GM12878 (cell line): ENCODE data around the gene FAM8A1. TPM values are rescaled to one million over a fixed set of nuclear protein-coding genes. Genes with fewer than 3 reads are reported as not detected.

ENCODE experiments used
- ATAC-seq: fragments of 200-7000 bp; cut with Tn5 transposase; 3 replicates; pipeline ENCODE4 v1.9.1; 2020; ENCODE audit warnings: mild to moderate bottlenecking, moderate library complexity
- BruUV-seq: library from RNA; stranded (reverse); fragments of 400-500 nt; replicated peaks from 2 replicates; lab custom pipeline; 2021; lab: Mats Ljungman, UMichigan
- CTCF ChIA-PET: fragments of 300-600 bp; sonication (Branson Sonifier 250); formaldehyde crosslinking; extraction: SDS; loops from one replicate; lab custom pipeline; 2021; ENCODE audit warnings: inconsistent platforms; lab: Yijun Ruan, JAX
- POLR2A ChIA-PET: fragments of 350-600 bp; formaldehyde crosslinking; extraction: SDS; loops from one replicate; lab custom pipeline; 2021; ENCODE audit warnings: inconsistent platforms; lab: Charles Lee
- RAD21 ChIA-PET: fragments of 300-600 bp; sonication (Branson Sonifier 250); formaldehyde crosslinking; loops from one replicate; lab custom pipeline; 2023; ENCODE audit warnings: antibody characterized with exemption; ENCODE audit not compliant: unreplicated experiment; lab: Charles Lee
- SMC1A ChIA-PET: fragments of 300-600 bp; sonication (Branson Sonifier 250); formaldehyde crosslinking; loops from one replicate; lab custom pipeline; 2023; ENCODE audit not compliant: unreplicated experiment, uncharacterized antibody; lab: Charles Lee
- DNase-seq: peaks from one replicate; pipeline ENCODE4 v3.0.0-alpha.2; 2011; ENCODE audit warnings: low read depth, low spot score
- FAIRE-seq: peaks from 3 replicates; lab custom pipeline; 2011; peaks lifted over from hg19 to GRCh38; lab: Jason Lieb, UNC
- H2AFZ ChIP-seq: 2 replicates; pipeline ENCODE4 v1.6.0; 2011; ENCODE audit warnings: low read depth, low read length, control low read depth; ENCODE audit not compliant: control insufficient read depth
- H3K27ac ChIP-seq: 2 replicates; pipeline ENCODE4 v1.5.1; 2011; ENCODE audit warnings: control low read depth; ENCODE audit not compliant: control insufficient read depth, insufficient read depth
- H3K27me3 ChIP-seq, 2 experiments: replicated peaks in 1 of 2; 2 replicates each; pipeline versions ENCODE4 v1.6.0 to v1.6.1; 2011; ENCODE audit warnings: low read length in 1 of 2; ENCODE audit not compliant: control insufficient read depth in 2 of 2, insufficient read depth in 2 of 2
- H3K36me3 ChIP-seq, 2 experiments: 2 replicates each; pipeline ENCODE4 v1.5.1; 2011; ENCODE audit warnings: low read length in 1 of 2; ENCODE audit not compliant: control insufficient read depth in 2 of 2, insufficient read depth in 2 of 2
- H3K4me1 ChIP-seq: 2 replicates; pipeline ENCODE4 v1.6.1; 2011; ENCODE audit warnings: mild to moderate bottlenecking, low read length, moderate library complexity, mixed read lengths; ENCODE audit not compliant: control insufficient read depth, insufficient read depth
- H3K4me2 ChIP-seq: 2 replicates; pipeline ENCODE4 v1.6.0; 2011; ENCODE audit warnings: control low read depth; ENCODE audit not compliant: control insufficient read depth, insufficient read depth
- H3K4me3 ChIP-seq: fragments of 200-600 bp; sonication (generic); 2 replicates; pipeline ENCODE4 v1.5.1; 2016
- H3K79me2 ChIP-seq: 2 replicates; pipeline ENCODE4 v1.6.0; 2011; ENCODE audit warnings: low read length; ENCODE audit not compliant: control insufficient read depth, insufficient read depth
- H3K9ac ChIP-seq: 2 replicates; pipeline ENCODE4 v1.8.0; 2011; ENCODE audit warnings: low read length, control low read depth, mixed read lengths; ENCODE audit not compliant: control insufficient read depth, insufficient read depth
- H3K9me3 ChIP-seq: replicated peaks from 3 replicates; pipeline ENCODE4 v1.5.1; 2011; ENCODE audit warnings: mild to moderate bottlenecking, low read length; ENCODE audit not compliant: control insufficient read depth, insufficient read depth
- H4K20me1 ChIP-seq: 2 replicates; pipeline ENCODE4 v1.6.0; 2011; ENCODE audit not compliant: control insufficient read depth, insufficient read depth
- ATF7 ChIP-seq: fragments of 450-650 bp; IDR thresholded peaks from 2 replicates; pipeline ENCODE4 v1.6.1; 2016; ENCODE audit warnings: low read depth, mild to moderate bottlenecking
- BMI1 ChIP-seq: fragments of 450-650 bp; IDR thresholded peaks from 2 replicates; pipeline ENCODE4 v1.6.1; 2016; ENCODE audit warnings: mild to moderate bottlenecking, moderate library complexity, borderline replicate concordance
- IRF4 ChIP-seq: IDR thresholded peaks from 2 replicates; pipeline ENCODE4 v1.6.1; 2011; ENCODE audit warnings: low read depth, low read length
- NRF1 ChIP-seq: conservative IDR thresholded peaks from 2 replicates; pipeline ENCODE4 v1.6.1; 2011; ENCODE audit warnings: mild to moderate bottlenecking, low read depth, low read length, improper control_type of control experiment
- SP1 ChIP-seq: IDR thresholded peaks from one replicate; pipeline ENCODE4 v1.6.1; 2011; ENCODE audit warnings: low read depth, low read length
- TAF1 ChIP-seq: IDR thresholded peaks from 2 replicates; pipeline ENCODE4 v1.6.1; 2011; ENCODE audit warnings: mild to moderate bottlenecking, low read depth, low read length, borderline replicate concordance
- YBX1 ChIP-seq: fragments of 450-650 bp; IDR thresholded peaks from 2 replicates; pipeline ENCODE4 v1.6.1; 2016; ENCODE audit warnings: antibody characterized with exemption
- ZNF24 ChIP-seq: fragments of 450-650 bp; IDR thresholded peaks from 2 replicates; pipeline ENCODE4 v1.6.1; 2017; ENCODE audit warnings: antibody characterized with exemption, mild to moderate bottlenecking
- WGBS: methylation state at CpG from one replicate; pipeline ENCODE4 v1.1.6; 2016; ENCODE audit warnings: low lambda C conversion rate; ENCODE audit not compliant: insufficient replicate concordance, insufficient coverage; ENCODE audit errors: missing lambda C conversion rate; 5-methylcytosine and 5-hydroxymethylcytosine counted together
- in situ Hi-C: fragments of 300-500 bp; cut with MboI; formaldehyde crosslinking; loops from 9 replicates; pipeline ENCODE4 v1.14.3; 2018; ENCODE audit warnings: mixed read lengths
- intact Hi-C: fragments of 100-400 bp; cut with micrococcal nuclease; formaldehyde crosslinking; loops from one replicate; pipeline ENCODE4 v1.14.2; 2022; ENCODE audit not compliant: unreplicated experiment
- polyA plus RNA-seq, 11 experiments: library from polyadenylated mRNA; depleted of rRNA in 4 of 11; unstranded in 6 of 11; stranded (reverse) in 5 of 11; fragments of >200 nt; fragmentation: Nextera tagmentation in 4 of 11; fragmentation: Illumina TruSeq in 1 of 11; extraction: Ambion mirVana in 4 of 11; extraction: Trizol in 1 of 11; gene quantifications; 1 replicate in 1 of 11; 2 replicates in 10 of 11; pipeline versions ENCODE4 v1.2.1 to v1.2.3, GENCODE V29; 2011 to 2016; ENCODE audit warnings: inconsistent platforms in 2 of 11, missing spikeins in 2 of 11, low read depth in 1 of 11
- total RNA-seq, 4 experiments: library from RNA; depleted of rRNA in 3 of 4; stranded (reverse); fragments of >200 nt in 3 of 4; fragmentation: Illumina TruSeq in 1 of 4; extraction: Trizol in 1 of 4; gene quantifications; 2 replicates each; pipeline versions ENCODE4 v1.2.1 to v1.2.3, GENCODE V29; 2013 to 2021
- TF ChIP-seq, protein P1 (sequence below): fragments of 450-650 bp; IDR thresholded peaks from 2 replicates; pipeline ENCODE4 v1.6.1; 2016; ENCODE audit warnings: mild to moderate bottlenecking, moderate library complexity, borderline replicate concordance
- TF ChIP-seq, protein P2 (sequence below): IDR thresholded peaks from 2 replicates; pipeline ENCODE4 v1.6.1; 2011; ENCODE audit warnings: low read depth, low read length, improper control_type of control experiment, borderline replicate concordance
- TF ChIP-seq, protein P3 (sequence below): fragments of 450-650 bp; IDR thresholded peaks from 2 replicates; pipeline ENCODE4 v1.6.1; 2017; ENCODE audit warnings: mild to moderate bottlenecking

FAM8A1 gene
- total and polyA plus RNA-seq, 10 of the 15 experiments (the other 5 are each of a cell fraction or from before 2014, with no cell fraction given), result 1.4 to 7.4 (median 3.6) TPM

DNA sequence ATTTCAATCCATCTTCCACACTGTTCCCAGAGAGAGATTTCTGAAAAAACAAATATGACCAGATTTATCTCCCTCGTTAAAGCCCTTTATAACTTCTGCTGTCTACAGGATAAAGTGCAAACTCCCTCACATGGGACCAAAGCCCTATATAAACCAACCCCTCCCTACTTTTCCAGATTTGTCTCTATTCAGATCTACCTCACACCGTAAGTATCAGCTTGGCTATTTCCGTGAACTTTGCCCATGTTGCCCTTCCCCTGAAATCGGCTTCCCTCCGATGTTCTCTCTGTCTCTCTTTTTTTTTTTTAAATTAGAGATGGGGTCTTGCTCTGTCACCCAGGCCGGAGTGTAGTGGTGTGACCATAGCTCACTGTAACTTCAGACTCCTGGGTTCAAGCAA lies 12.1 kb upstream of the FAM8A1 start (continued):
- TF ChIP-seq, protein P1, sequence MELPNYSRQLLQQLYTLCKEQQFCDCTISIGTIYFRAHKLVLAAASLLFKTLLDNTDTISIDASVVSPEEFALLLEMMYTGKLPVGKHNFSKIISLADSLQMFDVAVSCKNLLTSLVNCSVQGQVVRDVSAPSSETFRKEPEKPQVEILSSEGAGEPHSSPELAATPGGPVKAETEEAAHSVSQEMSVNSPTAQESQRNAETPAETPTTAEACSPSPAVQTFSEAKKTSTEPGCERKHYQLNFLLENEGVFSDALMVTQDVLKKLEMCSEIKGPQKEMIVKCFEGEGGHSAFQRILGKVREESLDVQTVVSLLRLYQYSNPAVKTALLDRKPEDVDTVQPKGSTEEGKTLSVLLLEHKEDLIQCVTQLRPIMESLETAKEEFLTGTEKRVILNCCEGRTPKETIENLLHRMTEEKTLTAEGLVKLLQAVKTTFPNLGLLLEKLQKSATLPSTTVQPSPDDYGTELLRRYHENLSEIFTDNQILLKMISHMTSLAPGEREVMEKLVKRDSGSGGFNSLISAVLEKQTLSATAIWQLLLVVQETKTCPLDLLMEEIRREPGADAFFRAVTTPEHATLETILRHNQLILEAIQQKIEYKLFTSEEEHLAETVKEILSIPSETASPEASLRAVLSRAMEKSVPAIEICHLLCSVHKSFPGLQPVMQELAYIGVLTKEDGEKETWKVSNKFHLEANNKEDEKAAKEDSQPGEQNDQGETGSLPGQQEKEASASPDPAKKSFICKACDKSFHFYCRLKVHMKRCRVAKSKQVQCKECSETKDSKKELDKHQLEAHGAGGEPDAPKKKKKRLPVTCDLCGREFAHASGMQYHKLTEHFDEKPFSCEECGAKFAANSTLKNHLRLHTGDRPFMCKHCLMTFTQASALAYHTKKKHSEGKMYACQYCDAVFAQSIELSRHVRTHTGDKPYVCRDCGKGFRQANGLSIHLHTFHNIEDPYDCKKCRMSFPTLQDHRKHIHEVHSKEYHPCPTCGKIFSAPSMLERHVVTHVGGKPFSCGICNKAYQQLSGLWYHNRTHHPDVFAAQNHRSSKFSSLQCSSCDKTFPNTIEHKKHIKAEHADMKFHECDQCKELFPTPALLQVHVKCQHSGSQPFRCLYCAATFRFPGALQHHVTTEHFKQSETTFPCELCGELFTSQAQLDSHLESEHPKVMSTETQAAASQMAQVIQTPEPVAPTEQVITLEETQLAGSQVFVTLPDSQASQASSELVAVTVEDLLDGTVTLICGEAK, result no peak
- TF ChIP-seq, protein P2, sequence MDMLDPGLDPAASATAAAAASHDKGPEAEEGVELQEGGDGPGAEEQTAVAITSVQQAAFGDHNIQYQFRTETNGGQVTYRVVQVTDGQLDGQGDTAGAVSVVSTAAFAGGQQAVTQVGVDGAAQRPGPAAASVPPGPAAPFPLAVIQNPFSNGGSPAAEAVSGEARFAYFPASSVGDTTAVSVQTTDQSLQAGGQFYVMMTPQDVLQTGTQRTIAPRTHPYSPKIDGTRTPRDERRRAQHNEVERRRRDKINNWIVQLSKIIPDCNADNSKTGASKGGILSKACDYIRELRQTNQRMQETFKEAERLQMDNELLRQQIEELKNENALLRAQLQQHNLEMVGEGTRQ, result no peak
- TF ChIP-seq TAF1, result no peak
- TF ChIP-seq, all 136 proteins: peak for 0

DNA sequence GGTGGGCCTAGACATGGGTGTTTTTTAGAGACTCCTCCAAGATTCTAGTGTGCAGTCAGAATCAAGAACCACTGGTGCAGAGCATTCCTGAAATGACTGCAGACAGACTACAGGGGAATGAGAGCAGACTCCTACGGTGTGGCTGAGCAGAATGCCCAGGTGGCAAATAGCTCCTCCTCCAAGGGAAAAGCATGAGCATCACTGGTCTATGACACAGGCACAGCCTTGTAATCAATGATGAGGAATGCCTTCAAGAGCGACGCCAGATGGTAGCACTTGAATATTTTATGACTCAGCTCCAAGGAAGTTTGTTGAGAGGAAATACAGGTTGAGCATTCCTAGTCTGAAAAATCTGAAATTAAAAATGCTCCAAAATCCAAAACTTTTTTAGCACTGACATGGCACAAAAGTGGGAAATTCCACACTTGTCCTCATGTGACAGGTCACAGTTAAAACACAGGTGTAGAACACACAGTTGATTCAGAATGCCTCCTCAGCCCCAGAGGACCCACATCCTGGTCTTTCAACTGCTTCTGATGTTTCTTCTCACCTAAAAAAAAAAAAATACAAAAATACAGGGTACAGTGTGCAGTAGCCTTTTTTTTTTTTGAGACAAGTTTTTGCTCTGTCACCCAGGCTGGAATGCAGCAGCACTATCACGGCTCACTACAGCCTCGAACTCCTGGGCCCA lies 10.6 kb upstream of the FAM8A1 start:
- intact Hi-C loops, result no loop called here

More for the DNA sequence above, 10.6 kb upstream of the FAM8A1 start:
- DNase-seq (no peak), ATAC-seq (peak; percentile 46), FAIRE-seq (no peak)
- no peak overlapping the region for H3K4me3 ChIP-seq
- no peaks in the 10 kb centered on the region for H3K27me3 ChIP-seq
- 59% methylated on average over 5 of the region's 5 CpGs for WGBS
- SMC1A ChIA-PET, result no interaction called here
- RAD21 ChIA-PET, result interaction anchor here (1.5 kb wide), 2 partner anchors 11 to 14 kb away, joined by 3 read pairs; no protein-coding TSS in a partner anchor
- CTCF ChIA-PET, result interaction anchor here (1.0 to 2.3 kb wide), 3 partner anchors 10 to 228 kb away, joined by 3 to 7 read pairs (median 6); partner anchors contain the start of gene FAM8A1
- no peak overlapping the region for H3K4me2 ChIP-seq
- H4K20me1 ChIP-seq, result no peaks in the 10 kb centered on the region
- H3K4me1 ChIP-seq, result peaks cover 5% of the 10 kb centered on the region; the same call in 1 of the 2 replicates
- BruUV-seq, result no TSS peak
- no peak for TF ChIP-seq ZNF24
- TF ChIP-seq BMI1, result no peak
- no peak for TF ChIP-seq NRF1
- TF ChIP-seq, protein P3, sequence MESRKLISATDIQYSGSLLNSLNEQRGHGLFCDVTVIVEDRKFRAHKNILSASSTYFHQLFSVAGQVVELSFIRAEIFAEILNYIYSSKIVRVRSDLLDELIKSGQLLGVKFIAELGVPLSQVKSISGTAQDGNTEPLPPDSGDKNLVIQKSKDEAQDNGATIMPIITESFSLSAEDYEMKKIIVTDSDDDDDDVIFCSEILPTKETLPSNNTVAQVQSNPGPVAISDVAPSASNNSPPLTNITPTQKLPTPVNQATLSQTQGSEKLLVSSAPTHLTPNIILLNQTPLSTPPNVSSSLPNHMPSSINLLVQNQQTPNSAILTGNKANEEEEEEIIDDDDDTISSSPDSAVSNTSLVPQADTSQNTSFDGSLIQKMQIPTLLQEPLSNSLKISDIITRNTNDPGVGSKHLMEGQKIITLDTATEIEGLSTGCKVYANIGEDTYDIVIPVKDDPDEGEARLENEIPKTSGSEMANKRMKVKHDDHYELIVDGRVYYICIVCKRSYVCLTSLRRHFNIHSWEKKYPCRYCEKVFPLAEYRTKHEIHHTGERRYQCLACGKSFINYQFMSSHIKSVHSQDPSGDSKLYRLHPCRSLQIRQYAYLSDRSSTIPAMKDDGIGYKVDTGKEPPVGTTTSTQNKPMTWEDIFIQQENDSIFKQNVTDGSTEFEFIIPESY, result no peak
- no peak for TF ChIP-seq ATF7
- no peak for TF ChIP-seq SP1
- no peak for TF ChIP-seq YBX1
- 0 out of 2 replicates have a peak, but pooled peaks have one; percentile 13 for TF ChIP-seq IRF4
- H3K9me3 ChIP-seq, result no peaks in the 10 kb centered on the region
- H3K79me2 ChIP-seq, result no peaks in the 10 kb centered on the region
- no peak overlapping the region for H2AFZ ChIP-seq
- in situ Hi-C loops, result loop anchor here (5.0 kb wide), 1 partner anchor 213 kb away; no protein-coding TSS in a partner anchor
- no peaks in the 10 kb centered on the region for H3K36me3 ChIP-seq
- H3K9ac ChIP-seq, result no peak overlapping the region
- POLR2A ChIA-PET, result interaction anchor here (0.5 to 0.6 kb wide), 2 partner anchors 125 to 211 kb away, joined by 3 to 7 read pairs; no protein-coding TSS in a partner anchor
- no peak overlapping the region for H3K27ac ChIP-seq
